GM19035 (cell line): ENCODE measurements around the gene PNPLA2.

Source experiments
- ATAC-seq: cut with Tn5 transposase; IDR thresholded peaks from one replicate; pipeline ENCODE4 v1.9.1; 2021; ENCODE audit not compliant: unreplicated experiment

Gene PNPLA2

GRCh38 chr11:829847-830294 lies 11.2 kb downstream of the PNPLA2 start:
- no peak for ATAC-seq

- peak; percentile 39 for ATAC-seq
Measured at GRCh38 chr11:830295-831117, 11.8 kb downstream of the PNPLA2 start.

GRCh38 chr11:831118-831864 lies 12.6 kb downstream of the PNPLA2 start:
- no peak for ATAC-seq

- no peak for ATAC-seq
Measured at GRCh38 chr11:831961-832528, 13.3 kb downstream of the PNPLA2 start.

GRCh38 chr11:832529-833113 lies 13.9 kb downstream of the PNPLA2 start, which contains the start of gene CD151:
Gene CD151 (plus strand): TSS chr11:832952. CDS start chr11:836070, 3,118 bp downstream.
- peak; percentile 39 for ATAC-seq

- peak; percentile 29 for ATAC-seq
Measured at GRCh38 chr11:833114-833791, 14.5 kb downstream of the PNPLA2 start.

GRCh38 chr11:833849-834311 lies 15.2 kb downstream of the PNPLA2 start:
- no peak for ATAC-seq

GRCh38 chr11:834371-835316 lies 15.9 kb downstream of the PNPLA2 start:
- no peak for ATAC-seq

- ATAC-seq, result no peak
Measured at GRCh38 chr11:836274-836673, 17.6 kb downstream of the PNPLA2 start.

- ATAC-seq, result no peak
Measured at GRCh38 chr11:836700-837099, 18.0 kb downstream of the PNPLA2 start.

- no peak for ATAC-seq
Measured at GRCh38 chr11:837189-837989, 18.7 kb downstream of the PNPLA2 start.

GRCh38 chr11:837990-838307 lies 19.2 kb downstream of the PNPLA2 start:
- no peak for ATAC-seq

- ATAC-seq, result no peak
Measured at GRCh38 chr11:838441-839279, 19.9 kb downstream of the PNPLA2 start.

GRCh38 chr11:839280-839623 lies 20.5 kb downstream of the PNPLA2 start:
- no peak for ATAC-seq

GRCh38 chr11:839875-840617 lies 21.3 kb downstream of the PNPLA2 start:
- ATAC-seq, result no peak

- ATAC-seq, result peak; percentile 23
Measured at GRCh38 chr11:841981-842369, 23.3 kb downstream of the PNPLA2 start.

GRCh38 chr11:842370-843002 lies 23.8 kb downstream of the PNPLA2 start, which contains the start of the genes POLR2L and TSPAN4:
Gene POLR2L (minus strand): TSS chr11:842529. CDS start chr11:842508, 21 bp downstream.
Gene TSPAN4 (plus strand): TSS chr11:842852. CDS start chr11:850305, 7,453 bp downstream.
- ATAC-seq, result peak; percentile 81
